Measurements from ENCODE around the gene STAU1.

GRCh38 chr20:49148601-49149000, 39.5 kb downstream of the STAU1 start:
- TF ChIP-seq CTCF (optimal IDR thresholded peaks at IDR 0.05 in 1 of 3, IDR thresholded peaks at IDR 0.05 in 1 of 3, conservative IDR thresholded peaks at IDR 0.05 in 1 of 3; ENCODE audit: extremely low read depth in 1 of 3, insufficient read depth in 2 of 3, low read length in 3 of 3): no peak
- no peak for TF ChIP-seq EZH2 (IDR thresholded peaks at IDR 0.05; ENCODE audit: low read length)
